Ovary (tissue), 3 donors: ENCODE results near the gene FOXE1.

Experiments
- POLR2A ChIP-seq: fragments of 450-650 bp; IDR thresholded peaks from one replicate; pipeline ENCODE4 v1.6.1; 2017; ENCODE audit warnings: antibody characterized with exemption, mild to moderate bottlenecking, moderate library complexity
- TF ChIP-seq, protein P1 (sequence below), 3 donors: fragments of 450-650 bp in 2 of 3; fragments of 200-600 bp in 1 of 3; IDR thresholded peaks; one replicate each; pipeline versions ENCODE4 v1.5.1 to v1.8.0; 2016 to 2022; ENCODE audit warnings: antibody characterized with exemption in 3 of 3, mild to moderate bottlenecking in 1 of 3
- donor health status: DM: no; HTN: no; CAD: no.

DNA sequence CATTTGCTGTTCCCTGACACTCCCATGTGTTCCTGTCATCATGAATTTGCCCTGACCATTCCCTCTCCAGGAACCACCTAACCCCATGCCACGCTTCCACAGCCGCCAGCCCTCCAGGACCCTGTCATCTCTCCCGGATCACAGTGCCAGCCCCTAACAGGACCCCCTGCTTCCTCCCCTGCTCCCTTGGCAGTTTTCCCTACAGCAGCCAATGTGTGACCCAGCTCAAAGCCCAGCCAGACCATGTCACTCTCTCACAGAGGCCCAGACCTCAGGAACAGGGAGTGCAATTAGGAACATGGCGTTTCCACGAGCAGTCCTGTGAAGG lies 8.1 kb downstream of the FOXE1 start:
- TF ChIP-seq, protein P1, sequence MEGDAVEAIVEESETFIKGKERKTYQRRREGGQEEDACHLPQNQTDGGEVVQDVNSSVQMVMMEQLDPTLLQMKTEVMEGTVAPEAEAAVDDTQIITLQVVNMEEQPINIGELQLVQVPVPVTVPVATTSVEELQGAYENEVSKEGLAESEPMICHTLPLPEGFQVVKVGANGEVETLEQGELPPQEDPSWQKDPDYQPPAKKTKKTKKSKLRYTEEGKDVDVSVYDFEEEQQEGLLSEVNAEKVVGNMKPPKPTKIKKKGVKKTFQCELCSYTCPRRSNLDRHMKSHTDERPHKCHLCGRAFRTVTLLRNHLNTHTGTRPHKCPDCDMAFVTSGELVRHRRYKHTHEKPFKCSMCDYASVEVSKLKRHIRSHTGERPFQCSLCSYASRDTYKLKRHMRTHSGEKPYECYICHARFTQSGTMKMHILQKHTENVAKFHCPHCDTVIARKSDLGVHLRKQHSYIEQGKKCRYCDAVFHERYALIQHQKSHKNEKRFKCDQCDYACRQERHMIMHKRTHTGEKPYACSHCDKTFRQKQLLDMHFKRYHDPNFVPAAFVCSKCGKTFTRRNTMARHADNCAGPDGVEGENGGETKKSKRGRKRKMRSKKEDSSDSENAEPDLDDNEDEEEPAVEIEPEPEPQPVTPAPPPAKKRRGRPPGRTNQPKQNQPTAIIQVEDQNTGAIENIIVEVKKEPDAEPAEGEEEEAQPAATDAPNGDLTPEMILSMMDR (IDR thresholded peaks at IDR 0.05) = no peak
- no peak for TF ChIP-seq POLR2A
